Fibroblast of mammary gland (primary cell): Measurements from ENCODE around the gene NR6A1.

Experiments used
- DNase-seq: peaks from one replicate; pipeline ENCODE4 v3.0.0-alpha.2; 2010; ENCODE audit warnings: low read depth
- H3K4me3 ChIP-seq: 2 replicates; pipeline ENCODE4 v1.5.1; 2011; ENCODE audit warnings: low read depth, mild to moderate bottlenecking, low read length, moderate library complexity; ENCODE audit not compliant: control insufficient read depth
- TF ChIP-seq, protein P1 (sequence below): conservative IDR thresholded peaks from 2 replicates; pipeline ENCODE4 v1.5.1; 2011; ENCODE audit warnings: low read depth, low read length, inconsistent platforms; ENCODE audit not compliant: control insufficient read depth, insufficient read depth

The NR6A1 gene

DNA sequence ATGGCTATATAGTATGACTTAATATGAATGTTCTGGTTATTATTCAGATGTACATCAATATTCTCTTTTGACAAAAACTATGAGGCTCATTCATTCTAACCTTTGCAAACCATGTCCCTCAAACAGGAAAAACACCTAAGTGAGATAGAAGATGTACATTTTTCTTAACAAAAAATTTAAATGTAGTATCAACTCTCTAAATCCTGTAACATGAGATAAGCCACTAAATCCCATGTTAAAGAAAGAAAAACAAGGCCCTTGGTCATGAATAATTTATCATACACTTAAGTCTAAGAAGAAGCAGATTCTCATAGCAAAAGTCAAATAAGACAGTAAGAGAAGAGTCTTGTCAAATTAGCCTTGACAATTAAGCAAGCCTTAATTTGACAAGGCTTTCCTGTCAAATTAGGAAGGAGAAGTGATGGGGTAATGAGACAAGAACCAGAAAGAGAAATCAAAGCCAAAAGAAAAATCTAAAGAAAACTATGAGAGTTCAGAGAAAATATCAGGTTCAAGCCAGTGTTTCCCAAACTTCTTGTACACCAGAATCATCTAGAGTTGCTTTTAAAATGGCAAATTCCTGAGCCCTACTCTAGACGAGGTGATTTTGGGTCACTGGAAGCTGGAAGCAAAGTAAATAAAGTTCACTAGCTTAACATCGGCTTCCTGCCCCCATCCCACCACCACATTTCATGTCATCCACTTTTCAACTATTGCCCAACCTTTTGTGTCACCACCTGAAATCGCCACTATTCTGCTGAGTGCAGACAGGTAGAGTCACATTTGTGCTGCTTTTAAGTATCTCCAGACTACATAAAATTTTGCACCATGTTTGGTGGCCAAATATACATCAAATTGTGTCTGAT is 76.5 kb downstream of the NR6A1 start:
- no peak overlapping the region for H3K4me3 ChIP-seq
- DNase-seq = no peak
- TF ChIP-seq, protein P1, sequence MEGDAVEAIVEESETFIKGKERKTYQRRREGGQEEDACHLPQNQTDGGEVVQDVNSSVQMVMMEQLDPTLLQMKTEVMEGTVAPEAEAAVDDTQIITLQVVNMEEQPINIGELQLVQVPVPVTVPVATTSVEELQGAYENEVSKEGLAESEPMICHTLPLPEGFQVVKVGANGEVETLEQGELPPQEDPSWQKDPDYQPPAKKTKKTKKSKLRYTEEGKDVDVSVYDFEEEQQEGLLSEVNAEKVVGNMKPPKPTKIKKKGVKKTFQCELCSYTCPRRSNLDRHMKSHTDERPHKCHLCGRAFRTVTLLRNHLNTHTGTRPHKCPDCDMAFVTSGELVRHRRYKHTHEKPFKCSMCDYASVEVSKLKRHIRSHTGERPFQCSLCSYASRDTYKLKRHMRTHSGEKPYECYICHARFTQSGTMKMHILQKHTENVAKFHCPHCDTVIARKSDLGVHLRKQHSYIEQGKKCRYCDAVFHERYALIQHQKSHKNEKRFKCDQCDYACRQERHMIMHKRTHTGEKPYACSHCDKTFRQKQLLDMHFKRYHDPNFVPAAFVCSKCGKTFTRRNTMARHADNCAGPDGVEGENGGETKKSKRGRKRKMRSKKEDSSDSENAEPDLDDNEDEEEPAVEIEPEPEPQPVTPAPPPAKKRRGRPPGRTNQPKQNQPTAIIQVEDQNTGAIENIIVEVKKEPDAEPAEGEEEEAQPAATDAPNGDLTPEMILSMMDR = no peak

GRCh38 chr9:124693403-124693802 is 77.7 kb downstream of the NR6A1 start:
- no peak overlapping the region for H3K4me3 ChIP-seq
- no peak for DNase-seq
- TF ChIP-seq, protein P1 = no peak

DNA sequence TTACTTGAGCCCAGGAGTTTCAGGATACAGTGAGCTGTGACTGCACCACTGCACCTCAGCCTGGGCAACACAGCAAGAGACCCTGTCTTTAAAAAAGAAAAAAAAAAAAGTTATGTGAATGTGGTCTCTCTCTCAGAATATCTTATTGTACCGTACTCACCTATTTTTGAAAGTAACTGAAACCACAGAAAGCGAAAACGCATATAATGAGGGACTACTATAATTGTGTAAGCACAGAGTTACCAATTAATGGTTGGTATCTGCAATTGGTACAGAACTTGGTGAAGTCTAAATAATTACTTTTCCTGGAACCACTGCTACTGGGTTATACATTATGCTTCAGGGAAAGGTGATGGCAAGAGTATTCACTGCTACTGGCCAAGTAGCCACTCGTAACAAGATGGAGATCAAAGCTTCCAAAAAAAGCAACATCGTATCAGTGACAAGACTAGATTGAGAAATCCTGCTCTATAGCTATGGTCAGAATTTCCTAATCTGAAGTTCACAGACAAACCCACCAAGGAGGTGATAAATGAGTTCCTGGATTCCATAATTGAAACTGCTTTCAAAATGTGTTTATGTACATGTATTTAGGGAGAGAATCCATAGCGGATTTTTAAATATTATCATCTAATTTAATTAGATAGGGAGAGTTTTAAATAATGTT is 82.7 kb downstream of the NR6A1 start:
- no peak for DNase-seq
- TF ChIP-seq, protein P1 = no peak
- no peak overlapping the region for H3K4me3 ChIP-seq

GRCh38 chr9:124686918-124687317 is 84.2 kb downstream of the NR6A1 start:
- TF ChIP-seq, protein P1 = no peak
- no peak overlapping the region for H3K4me3 ChIP-seq
- no peak for DNase-seq

GRCh38 chr9:124685217-124685616 is 85.9 kb downstream of the NR6A1 start:
- DNase-seq = no peak
- H3K4me3 ChIP-seq = no peak overlapping the region
- TF ChIP-seq, protein P1 = no peak

- no peak overlapping the region for H3K4me3 ChIP-seq
- no peak for DNase-seq
- TF ChIP-seq, protein P1 = no peak
Observed at GRCh38 chr9:124684169-124684568, 86.9 kb downstream of the NR6A1 start.
